NCI-H345 treated with DMSO at 0.1 percent for 48 hours (cell line): ENCODE results near the gene DNAJB8.

Experiments
- DNase-seq: peaks from one replicate; lab custom pipeline; 2025; ENCODE audit not compliant: unreplicated experiment; lab: John Stamatoyannopoulos, UW

DNAJB8 gene

DNA sequence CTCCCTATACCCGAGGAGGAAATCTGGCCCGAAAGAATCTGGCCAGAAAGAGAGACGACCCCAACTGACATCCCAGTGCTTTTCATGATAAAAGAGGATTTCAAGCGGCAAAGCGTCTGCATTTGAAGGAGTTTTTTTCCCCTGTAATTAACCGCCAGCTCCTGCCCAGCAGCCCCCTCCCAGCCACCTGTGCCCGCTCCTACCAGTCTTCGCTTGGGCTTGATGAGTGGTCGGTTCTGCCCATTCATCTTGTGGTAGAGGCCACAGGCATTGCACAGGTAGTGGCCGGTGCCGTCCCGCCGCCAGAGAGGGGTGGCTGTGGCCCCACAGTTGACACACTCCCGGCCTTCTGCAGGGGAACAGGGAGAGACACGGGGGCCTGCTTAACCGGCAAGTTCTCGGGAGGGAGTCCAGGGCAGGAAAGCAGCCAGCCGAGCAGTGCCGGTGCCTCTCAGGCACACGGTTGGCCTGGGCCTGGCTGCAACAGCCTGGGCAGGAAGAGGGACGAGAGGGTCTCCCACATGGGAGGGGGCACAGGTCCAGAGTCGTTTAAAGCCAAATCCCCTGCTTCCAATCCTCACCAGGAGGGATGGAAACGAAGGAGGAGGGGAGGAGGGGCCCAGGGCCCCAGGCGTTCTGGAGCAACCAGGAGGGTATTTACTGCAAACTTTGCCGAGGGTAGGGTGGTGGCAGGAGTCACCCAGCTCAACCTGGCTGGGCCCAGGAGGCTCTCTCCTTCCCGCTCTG, 17.1 kb upstream of the DNAJB8 start:
- no peak for DNase-seq

DNA sequence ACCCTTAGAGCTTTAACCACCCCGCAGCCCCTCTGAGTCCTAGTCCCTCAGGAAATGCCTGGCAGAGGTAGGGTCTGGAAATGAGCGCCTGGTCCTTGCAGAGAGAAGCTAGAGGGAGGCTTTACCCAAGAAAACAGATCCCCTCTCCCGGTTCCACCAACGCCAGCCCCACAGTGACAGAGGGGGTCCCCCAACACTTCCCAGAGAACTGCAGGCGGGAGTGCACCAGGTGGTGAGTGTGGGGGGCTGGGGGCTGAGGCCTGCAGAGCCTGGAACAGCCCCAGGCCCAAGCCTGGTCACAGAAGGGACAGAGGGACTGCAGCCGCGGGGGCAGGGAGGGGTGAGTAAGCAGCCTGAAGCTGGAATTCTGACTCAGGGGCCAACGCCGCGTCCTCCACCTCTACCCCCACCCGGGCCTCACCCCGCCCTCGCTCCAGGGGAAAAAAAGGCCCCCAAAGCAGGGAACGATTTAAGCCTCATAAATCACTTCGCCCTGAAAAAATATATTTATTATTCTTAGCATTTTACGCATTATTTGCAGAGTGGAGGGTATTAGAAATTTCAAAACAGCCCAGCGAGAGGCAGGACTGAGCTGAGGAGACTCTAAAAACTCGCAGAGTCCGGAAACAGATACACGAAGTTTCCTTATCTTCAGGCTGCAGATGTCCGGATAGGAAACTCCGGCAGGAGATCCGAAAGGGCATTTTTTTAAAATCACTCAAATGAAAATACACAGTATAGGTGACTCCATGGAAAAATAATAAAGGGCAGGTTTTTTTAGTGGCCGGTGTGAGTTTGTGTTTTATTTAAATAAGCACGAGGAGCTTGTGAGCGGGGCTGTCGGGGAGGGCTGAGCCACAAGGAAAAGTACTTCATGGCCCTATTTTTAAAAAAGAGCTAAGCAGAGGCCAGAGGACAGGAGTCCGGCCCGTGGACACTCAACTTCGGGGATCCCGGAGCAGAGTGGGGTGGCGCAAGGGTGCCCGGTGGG, 16.3 kb upstream of the DNAJB8 start:
- no peak for DNase-seq

DNA sequence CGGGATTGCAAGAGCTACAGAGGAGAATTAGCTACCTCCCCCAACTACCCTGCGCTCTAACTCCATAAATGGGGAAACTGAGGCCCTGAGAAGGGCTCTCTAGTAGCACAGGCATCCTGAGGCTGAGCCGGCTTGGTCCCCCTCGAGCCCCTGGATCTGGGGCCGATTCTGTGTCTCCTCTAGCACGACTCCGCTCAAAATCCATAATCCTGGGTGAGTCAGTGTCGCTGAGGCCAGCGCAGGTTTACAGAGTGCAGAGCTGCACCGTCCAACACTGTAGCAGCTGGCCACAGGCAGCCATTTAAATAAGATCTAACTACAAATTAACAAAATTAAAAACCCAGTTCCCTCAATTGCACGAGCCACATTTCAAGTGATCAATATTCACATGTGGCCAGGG, 15.5 kb upstream of the DNAJB8 start:
- no peak for DNase-seq

DNA sequence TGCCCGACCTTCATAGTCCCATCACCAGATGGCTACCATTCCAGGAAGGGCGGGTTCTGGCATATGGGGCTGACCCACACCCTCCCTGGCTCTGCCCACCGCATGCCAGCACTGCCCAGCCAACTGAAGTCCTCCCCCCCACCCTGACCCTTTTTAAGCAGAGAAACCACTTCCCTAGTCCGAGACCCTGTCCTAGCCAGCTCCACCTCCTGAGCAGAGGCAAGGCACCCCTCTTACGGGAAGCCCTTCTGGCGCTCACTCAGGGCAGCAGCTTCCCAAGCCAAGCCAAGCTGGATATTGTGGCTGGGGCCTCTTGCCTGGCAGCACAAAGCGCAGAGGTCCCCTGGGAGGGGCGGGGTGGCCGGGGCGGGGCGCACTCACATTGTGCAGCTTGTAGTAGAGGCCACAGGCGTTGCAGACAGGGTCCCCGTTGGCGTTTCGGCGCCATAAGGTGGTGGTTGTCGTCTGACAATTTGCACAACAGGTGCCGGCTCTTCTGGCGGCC, 14.8 kb upstream of the DNAJB8 start:
- DNase-seq = no peak

DNA sequence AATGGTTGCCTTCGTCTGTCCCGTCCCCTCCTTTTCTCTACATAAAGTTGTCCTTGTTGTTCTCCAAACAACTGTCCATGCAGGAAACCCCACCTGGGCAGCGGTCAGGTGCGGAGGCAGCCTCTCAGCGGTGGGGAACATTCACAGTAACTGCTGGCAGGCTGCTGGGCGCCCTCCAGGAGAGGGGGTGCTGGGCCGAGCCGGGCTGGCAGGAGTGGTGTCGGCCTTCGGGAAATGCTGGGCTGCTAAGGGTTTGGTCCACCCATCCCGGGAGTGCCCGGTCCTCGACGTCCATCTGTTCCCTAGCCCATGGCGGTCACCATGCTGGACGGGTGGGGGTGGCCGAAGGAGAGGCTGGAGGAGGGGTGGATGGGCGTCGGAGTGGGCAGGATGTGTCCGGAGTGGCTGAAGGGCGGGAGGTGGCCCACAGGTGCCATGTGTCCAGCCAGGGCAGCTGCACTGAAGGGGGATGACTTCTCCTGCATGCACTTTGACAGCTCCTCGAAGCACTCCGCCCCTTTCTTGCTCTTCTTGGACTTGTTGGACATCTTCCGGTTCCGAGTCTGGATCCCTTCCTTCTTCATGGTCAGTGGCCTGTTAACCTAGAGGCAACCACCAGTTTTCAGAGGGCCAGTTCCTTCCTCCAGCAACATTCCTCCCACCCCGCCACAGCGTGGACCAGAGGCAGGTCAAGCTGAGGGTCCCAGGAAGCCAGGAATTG, 14.2 kb upstream of the DNAJB8 start:
- DNase-seq = no peak

DNA sequence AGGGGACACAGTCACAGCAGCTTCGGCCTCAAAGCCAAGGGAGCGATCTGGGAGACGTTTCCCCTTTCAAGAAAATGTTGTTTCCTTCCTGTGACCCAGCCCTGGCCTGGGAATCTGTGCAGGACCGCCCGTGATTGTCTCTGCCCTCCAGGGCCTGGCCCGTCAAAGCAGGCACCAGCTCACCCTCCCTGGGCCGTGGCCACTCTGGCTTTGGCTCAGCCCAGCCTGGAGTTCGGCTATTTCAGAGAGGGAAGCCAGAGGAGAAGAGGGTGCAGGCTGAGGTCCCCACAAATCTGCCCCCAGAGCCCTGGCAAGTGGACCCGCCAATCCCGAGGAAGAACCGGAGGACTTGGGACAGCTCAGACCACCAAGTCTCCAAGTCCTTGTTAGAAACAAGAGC, 13.6 kb upstream of the DNAJB8 start:
- no peak for DNase-seq

DNA sequence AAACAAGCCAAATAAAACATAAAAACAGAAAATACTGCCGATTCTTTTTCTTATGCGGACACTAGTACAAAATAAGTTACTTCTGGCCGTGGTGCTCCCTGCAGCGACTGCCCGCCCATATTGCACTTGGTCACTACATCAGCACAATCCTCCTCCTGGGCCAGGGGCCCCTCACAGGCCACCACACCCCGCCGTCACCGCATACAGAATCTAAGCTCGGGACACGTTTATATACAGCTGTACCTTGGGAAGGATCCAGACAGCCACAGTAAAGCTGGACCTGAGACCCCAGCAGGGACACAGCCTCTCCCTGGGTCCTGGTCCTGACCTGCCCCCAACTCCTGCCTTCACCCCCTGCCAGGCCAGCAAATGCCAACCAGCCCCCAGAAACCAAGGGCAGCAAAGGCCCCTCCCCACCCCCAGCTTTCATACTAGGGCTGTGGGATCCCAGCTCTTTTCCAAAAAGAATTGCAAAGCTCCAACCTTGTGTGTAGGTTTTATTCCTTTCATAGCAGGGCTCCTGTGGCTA, 12.9 kb upstream of the DNAJB8 start:
- DNase-seq = no peak

DNA sequence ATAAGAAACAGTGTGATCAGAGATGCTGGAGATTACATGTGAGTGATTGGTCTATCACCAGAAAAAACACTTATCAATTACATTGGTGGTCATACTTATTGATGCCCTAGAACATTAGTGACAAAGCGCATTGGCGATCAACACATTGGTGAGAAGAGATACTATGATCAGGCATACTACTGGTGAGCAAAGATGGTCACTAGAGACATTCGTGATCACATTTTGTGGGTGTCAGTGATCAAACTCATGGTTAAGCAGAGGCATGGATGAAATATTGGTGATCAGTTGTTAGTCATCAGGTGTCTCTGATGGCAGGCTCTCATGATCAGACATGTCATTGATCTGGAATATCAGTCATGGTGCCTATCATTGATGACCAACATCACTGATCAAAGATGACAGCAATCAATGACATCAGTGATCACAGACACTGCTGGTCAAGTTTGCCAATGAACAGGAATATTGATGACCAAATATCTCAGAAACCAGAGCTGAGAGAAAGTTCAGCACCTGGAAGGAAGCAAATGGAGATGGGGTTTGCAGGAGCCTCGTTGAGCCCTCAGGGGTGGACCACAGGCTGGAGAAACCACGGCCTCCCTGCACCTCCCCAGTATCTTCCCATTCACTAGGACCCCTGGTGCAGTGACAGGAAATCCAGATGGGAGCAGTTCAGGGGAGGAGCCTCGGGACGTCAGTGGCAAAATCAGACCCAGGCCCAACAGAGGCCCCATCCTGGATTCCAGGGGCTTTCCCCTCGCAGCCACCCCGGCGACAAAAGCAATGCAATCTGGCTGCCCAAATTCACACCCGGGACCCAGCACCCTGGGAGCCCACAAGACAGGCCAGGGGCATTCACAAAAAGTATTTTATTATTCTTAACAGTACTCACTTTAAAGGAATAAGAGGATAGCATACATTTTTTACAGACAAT, 12.2 kb upstream of the DNAJB8 start:
- DNase-seq = no peak

DNA sequence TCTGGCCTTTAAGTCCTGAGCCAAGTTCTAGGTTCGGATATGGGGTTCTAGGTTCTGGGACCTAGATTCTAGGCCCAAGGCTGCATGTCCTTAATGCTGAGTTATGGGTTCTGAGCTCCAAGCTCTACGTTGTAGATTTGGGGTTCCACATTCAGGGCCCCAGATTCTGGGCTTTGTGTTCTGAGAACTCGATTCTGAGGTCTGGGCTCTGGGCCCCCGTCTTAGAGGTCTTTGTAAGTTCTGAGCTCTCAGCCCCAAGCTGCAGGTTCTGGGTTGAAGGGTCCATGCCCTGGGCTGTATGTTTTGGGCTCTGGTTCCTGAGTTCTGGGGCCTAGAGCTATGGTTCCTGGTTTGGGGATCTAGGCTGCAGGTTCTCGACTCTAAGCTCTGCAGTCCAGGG, 10.0 kb upstream of the DNAJB8 start:
- no peak for DNase-seq

DNA sequence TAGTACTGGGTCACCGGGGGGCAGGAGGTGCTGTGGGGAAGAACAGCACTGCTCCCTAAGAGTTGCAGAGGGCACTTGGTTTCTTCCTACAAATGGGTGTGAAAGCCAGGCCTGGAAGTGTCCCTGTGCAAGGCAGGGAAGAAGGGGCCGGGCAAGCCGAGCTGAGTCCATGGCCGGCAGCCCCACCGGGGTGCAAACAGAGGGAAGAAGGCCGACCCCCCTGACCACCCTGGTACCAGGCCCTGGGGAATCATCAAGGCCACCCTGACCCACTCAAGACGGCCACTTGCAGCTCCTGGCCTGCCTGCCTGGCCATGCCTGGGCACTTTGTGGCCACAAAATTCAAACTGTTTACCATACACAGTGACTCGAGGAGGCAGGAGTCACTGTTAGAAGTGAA, 8.7 kb upstream of the DNAJB8 start:
- no peak for DNase-seq

DNA sequence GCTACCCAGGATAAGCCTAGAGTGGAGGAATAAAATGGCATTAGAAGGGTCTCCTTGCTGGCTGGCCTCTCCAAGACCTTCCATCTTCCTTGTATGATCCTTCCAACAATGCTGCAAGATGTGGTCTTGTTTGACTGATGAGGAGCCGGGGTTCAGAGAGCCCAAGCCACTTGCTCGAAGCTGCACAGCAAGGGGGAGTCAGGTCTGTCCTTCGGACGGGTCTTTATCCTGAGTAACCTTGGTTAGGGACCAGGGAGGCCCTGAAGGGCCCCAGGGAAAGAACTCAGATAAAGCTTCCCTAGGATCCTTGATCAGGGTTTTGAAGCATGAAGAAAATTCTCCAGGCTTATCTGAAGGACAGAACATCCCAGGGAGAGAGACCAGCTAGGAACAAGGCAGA, 7.0 kb upstream of the DNAJB8 start:
- DNase-seq = no peak

DNA sequence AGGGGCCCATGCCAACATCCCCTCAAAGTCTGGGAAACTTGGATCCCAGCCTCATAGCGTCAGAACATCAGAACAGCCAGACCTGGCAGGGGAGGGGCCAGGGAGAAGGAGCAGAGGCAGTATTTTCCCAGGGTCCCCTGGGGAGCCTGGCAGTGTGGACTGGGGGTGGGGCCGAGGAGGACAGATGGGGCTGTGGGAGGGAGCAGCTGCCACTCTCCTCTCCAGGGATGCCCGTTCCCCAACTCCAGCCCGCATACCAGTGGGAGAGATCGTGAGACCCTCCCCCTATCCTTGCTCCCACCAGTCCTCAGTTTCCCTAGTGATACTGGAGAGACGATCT, 6.5 kb upstream of the DNAJB8 start:
- DNase-seq = no peak

DNA sequence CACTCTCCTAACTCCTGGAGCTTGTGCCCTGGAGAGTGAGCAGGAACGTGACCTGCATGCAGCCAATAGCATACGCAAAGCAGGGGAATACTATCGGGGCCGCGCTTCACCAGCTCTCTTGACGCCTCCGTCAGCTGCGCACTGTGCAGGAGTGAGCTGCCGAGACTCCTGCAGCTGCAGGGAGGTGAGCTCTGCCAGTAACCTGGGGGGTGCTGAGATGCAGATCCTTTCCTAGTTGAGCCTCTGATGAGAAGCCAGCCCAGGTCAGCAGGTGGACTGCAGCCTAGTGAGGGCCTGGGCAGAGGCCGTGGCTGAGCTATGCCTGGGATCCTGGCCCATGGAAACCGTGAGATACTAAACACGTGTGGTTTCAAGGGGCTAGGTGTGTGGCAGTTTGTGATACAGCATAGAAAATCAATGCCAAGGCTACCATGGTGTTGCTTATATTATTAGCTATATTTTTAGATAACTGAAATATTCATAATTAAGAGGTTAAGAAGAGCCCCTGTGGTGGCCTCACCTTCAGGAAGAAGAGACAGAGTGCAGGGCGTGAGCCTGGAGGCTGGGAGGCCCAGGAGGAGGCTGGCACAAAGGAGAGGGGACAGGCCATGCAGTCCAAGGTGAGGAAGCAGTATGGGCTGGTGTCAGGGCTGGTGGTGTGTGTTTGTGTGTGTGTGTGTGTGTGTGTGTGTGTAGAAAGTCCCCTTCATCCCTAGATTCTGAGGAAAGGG, 5.9 kb upstream of the DNAJB8 start:
- DNase-seq = no peak

DNA sequence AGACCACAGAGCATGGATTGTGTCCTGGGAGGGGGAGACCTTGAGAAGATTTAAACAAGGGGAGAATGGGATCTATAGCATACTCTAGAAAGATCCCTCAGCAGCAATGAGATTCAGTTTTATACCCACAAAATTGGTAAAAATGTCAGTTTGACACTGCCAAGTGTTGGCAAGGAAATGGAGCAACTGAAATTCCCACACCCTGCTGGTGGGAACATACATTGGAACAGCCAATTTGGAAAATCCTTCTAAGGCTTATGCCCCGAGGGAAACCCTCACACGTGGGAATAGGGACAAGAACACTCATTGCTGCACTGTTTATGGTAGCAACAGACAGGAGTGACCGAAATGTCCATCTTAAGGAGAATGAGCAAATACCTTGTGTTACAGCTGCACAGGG, 5.0 kb upstream of the DNAJB8 start:
- no peak for DNase-seq

DNA sequence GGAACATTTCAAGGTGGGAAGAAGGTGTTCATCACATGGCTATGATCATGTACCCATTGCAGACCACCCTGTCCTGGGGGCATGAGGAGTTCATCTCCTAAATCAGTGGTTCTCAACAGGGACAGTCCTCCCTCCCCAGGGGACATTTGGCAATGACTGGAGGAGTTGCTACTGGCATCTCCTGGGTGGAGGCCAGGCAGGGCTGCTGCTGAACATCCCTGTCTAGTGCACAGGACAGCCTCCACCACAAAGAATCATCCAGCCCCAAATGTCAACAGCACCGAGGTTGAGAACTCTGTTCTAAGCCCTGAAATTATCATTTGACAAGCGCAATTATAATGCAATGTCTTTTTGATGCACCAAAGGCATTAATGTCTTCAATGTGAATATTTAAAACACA, 4.4 kb upstream of the DNAJB8 start:
- no peak for DNase-seq

DNA sequence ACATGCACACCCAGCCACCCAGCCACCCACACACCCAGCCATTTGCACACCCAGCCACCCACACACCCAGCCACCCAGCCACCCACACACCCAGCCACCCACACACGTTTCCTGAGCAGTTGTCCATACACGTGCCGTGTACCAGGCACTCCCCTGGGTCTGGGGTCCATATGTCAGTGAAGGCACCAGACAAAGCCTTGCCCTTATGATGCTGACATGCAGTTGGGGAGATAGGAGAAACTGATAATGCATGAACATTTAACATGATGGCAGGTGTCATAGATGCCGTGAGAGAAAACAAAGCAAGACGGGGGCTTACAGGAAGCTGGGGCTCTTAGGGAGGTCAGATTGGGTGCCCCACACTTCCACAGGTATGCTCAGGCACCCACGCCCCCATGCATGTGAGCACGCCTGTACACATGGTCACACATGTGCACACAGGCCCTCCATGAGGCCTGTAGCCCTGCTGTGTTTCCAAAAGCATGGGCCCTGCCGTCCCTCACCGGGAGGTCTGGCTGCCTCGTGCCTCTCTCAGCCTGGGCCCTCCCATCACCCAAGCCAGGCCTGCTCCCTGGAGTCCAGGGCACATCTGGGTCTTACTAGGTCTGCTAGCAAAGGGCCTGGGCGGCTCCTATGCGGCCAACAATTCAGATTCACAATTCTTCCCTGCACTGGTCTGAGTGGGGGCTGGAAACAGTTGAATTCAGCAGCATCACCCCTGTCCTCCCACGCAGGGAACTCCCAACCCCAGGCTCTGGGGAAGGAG, 3.6 kb upstream of the DNAJB8 start:
- no peak for DNase-seq

DNA sequence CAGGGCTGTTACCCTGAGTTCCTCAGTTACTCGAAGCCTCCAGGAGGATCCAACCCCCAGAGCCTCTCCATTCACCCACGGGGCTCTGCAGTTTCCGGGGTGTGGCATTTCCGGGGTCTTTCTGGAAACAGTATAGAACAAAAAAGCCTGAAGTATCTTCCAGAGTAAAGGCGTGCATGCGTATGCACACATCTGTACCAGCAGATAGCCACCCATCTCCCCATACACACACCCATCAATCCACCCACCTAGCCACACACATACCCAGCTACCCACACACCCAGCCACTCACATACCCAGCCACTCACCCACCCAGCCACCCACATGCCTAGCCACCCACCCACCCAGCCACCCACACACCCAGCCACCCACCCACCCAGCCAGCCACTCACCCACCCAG, 2.9 kb upstream of the DNAJB8 start:
- no peak for DNase-seq

DNA sequence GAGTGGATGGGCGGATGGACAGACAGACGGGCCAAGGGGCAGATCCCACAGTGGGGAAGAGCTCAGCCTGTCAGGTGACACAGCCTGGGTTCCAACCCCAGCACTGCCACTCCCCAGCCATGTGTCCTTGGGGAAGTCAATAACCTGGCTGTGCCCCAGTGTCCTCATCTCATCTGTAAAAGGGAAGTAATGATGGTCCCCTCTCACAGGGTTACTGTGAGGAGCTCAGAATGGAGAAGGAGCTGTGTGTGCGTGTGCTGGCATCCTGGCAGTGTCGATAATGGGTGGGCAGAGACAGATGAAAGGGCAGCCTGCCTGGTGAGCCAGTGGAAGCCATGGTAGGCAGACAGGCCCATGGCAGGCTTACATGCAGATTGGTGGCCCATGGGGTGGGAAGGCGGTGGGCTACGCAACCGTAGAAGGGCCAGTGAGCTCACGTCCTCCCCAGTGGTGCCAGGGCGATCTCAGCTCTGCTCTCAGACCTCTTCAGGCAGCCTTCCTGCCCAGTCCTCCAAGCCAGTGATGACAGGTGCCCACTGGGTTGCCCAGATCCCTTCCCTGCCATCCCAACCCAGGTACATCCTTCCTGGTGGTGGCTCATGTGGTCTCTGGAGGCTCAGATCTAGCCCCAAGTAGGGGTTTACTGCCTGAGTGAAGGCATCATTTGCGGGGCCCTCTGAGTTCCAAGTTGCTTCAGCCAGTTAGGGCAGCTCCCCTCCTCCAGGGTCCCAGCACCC, 2.3 kb upstream of the DNAJB8 start:
- DNase-seq = no peak
